ENCODE data around the gene SPRYD3.

The SPRYD3 gene

DNA sequence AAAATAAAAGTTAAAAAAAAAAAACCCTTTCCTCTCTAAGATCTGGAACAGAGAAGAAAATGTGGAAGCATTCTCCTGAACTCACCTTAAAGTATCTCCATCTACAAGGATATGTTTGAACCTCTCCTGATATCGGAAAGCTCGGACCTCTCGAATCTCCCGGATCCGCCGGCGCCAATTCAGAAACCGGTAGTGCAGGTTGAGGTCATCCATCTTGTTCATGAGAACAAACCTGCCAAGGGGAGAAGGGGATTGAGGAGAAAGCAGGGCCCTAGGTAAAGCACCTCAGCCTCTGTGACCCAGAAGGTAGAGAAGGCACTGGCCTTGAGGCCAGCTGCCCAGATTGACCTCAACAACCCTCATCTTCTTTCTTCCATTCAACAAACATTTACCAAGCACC is 2.2 kb downstream of the SPRYD3 start:
- peak; percentile 82 for DNase-seq

DNA sequence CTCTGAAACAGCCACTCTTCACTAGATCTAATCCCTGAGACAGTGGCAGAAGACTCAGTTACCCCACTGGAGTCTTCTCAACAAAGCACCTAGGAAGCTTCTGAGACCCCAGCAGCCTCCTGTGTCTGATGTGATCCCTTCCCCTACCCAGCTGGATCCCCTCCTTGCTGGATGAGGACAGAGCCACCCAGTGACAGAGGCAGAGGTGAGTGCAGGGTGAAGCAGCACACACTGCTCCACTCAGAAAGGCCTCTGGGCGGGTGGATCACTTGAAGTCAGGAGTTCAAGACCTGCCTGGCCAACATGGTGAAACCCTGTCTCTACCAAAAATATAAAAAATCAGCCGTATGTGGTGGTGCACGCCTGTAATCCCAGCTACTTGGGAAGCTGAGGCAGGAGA is 2.7 kb downstream of the SPRYD3 start:
- DNase-seq, result no peak

DNA sequence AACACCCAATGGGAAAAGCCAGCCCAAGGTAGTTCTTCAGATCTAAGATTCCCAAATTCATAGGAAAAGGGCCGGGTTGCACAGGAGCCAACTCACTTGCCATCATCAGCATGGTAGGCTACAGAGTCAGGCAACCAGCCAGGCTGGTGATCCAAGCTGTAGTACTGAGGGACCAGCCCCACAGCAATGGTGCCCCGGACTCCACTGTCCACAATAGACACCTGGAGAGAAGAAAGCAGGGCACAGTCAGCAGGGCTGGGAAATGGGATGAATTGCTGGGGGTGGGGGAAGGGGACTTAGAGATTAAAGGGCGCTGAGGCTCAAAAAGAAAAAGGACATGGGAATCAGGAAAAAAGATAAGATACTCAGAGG is 4.2 kb downstream of the SPRYD3 start:
- no peak for DNase-seq

DNA sequence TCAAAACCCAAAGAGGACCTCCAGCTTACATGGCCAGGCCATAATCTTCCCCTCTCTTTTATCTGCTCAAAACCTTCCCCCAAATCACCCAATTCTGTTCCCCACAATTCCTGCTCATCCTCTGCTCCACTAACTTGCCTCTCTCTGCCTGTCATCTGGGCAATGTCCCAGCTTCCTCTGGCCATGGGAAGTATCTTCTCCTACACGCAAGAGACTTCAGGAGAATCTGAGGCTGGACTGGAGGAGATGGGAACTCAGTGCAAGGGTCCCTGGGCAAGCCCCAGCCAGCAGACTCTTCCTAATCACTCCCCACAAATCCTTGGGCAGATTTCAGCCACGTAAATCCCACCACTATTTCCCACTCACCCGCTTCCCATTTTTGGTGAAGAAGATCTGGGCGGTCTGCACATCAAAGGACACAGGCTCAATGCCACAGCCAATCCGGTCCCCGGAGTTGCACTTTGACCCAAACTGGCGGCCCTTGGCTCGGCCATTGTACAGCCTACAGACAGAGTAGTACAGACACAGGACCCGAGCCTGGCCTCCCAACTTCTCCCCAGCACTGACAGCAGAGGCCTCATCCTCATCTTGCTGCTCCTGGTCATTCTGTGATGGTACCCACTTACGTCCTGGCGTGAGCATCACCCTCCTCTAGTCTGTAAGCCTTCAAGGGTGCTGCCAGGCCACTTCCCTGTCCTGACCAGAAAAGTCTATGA is 4.7 kb downstream of the SPRYD3 start:
- DNase-seq, result no peak

DNA sequence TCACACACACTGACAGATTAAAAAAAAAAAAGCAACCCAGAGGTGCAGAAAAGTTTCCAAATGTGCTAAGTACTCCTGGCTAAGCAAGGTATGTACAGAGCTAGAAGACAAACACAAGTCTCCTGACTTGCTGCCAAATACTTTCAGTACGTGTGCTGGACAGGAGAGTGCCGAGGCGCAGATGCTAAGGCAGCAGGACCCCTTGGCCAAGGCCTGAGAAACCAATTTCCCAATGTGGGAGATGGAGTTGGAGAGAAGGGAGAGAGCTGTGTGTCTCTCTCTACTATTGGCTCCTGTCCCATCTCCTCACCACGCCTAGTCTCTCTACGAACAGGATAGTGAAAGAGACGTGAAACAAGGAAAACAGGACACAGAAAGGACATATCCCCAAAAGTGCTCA is 5.3 kb downstream of the SPRYD3 start:
- DNase-seq, result no peak

DNA sequence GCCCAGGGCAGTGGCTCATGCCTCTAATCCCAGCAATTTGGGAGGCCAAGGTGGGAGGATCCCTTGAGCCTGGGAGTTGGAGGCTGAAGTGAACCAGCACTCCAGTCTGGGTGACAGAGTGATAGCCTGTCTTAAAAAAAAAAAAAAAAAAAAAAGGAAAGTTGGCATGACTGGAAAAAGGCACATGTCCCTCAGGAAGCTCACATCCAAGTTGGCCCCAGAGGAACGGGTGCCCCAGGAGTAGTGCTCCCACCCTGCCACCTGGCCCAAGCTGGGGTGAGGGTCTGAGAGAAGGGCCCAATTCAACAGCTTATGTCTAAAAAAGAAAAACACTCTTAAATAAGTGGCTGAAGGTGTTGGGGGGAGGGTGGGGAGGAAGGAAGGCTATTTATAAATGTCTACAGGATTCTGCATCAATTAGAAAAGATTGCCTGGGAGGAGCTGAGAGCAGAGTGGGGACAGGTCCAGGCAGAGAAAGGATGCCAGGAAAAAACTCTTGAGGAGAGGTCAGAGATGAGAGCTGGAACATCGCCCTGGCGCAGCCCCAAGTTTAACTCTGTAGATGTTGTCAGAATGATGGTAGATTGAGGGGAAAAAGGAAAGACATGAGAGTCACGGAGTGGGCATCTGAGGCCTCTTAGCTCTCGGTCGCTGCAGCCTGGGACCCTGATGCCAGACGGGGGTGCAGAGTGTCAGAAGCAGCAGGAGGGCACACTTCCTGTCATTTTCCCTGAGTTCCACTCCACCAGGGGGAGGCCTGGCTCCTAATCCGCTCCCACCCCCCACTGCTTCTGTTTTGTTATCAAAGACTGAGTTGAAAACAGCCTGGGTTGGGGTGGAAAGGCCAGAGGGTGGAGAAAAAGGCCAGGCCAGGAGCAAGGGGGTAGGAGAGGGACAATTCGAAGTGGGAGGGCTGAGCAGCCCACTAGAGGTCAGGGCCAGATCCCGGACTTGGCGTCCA is 7.3 kb downstream of the SPRYD3 start:
- no peak for DNase-seq

DNA sequence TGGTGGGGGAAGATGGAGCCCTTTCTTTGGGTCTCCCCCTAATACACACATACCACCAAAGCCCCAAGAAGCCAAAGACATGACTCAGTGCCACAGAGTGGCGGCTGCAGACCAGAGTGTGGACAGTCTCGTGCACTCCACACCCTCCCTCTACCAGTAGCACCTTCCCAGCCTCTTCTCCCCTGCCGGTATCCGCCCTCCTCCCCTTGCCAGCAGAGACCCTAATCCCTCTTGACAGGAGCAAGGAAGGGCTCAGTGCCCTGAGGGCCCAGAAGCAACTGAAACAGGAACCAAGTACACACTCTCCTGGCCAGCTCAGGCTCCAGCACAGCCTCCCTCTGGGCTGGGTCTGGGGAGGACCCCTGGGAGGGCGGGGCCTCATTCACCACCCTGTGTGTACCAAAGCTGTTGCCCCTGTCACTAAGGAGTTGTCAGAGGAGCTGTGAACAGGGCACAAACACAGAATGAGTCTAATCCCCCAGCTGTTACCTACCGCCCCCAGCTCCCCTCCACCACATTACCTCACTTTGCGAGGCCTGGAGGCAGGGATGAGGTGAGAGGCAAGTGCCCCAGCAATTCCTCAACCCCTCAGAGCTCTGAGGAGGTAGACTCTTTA is 8.2 kb downstream of the SPRYD3 start:
- DNase-seq, result no peak

DNA sequence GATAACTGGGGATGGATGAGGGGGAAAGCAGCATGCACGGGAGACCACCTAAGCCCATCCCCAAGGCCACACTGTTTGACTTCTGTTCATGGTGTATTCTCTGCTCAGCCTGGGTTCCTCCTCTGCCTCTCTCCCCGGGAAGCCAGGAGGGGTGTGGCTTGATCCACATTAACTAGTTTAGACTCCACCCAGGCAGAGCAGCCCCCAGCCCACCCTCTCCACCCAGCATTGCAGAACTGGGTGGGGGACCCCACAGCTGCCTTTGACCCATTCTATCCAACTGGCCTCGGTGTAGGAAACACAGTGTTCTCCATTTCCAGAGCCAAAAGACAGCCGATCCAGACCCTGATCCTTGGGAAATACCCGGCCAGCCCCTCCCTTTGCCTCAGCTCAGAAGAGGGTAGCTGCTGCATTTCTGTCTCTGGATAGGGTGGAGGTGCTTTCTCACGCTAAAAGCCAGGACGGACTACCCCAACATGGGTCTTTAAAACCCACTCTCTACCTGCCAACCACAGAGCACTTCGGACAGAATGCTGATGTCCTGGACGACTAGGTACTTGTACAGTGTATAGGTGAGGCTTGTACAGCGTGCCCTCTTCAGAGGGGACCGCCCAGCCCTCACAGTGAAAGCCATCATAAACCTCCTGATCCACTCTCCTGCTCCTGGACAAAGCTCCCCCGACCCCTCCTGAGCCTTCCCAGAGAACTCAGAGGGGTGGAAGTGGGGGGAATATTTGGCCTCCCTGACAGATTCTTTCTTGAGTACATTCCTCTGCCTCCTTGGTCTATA is 9.4 kb downstream of the SPRYD3 start:
- no peak for DNase-seq

DNA sequence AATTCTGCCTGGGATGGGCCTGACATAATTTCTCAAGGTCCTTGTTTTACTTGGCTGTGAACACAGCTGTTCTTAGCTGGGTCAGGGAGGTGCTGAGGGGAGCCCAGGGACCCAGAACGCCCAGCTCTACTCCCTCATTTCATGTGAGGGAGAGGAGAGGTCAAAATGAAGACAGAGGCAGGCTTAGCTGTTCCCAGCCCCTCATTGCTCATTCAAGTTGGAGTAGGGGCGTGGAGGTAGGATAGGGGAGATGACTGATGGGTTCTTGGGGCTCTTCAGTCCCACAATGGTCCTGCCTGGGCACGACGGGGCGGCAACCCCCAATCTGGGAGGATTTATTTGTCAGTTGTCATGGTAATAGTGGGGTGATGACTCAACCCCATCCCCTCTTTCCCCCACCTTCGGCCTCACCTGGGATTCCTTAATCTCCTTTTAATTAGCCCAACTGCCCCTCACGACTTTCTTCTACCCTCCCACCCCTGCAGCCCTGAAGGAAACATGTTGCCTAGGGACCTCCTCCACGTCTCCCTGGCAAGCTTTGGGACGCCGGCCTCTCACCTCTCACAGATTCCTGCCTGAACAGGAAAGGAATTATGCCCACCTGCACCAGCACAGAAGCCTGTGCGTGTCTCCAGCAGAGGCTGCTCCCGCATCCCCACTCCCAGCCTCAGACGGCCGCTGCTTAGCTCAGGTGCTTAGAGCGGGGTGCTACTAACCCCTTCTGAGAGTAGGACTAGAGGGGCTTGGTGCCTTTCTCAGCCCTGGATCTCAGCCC is 10.2 kb downstream of the SPRYD3 start:
- DNase-seq, result no peak

DNA sequence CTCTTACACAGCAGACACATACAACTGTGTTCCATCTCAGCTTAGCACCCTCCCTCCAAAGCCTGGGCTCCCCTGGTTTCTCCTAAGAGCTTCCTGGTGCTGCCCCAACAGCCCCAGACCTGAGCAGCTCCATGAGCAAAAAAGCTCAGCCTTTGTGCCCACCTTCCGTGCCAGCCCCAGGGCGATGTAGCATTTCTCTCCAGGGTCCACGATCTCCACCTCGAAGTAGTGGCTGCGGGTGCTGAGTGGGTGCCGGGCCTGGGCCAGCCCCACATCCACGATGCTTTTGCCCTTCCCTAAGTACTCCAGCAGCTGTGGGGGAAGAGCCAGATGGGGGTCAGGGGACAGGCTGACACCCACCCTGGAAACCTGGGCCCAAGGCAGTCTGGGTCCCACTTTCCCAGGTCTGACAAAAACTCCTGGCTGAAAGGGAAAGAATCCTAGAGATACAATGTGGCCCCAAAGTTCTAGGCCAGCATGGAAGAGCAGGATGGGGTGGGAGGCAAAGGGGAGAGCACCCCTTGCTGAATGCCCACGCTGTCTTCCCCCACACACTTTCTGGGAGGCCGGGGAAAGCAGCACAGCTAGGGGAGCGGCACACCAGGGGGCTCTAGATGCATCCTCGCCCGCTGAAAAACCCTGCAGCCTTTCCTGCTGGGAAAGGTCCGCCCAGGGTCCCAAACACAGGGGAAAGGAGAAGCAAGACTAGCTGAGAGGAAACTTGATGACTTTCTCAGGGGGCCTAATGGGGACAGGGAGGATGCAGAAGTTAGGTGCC is 11.0 kb downstream of the SPRYD3 start:
- DNase-seq, result no peak

DNA sequence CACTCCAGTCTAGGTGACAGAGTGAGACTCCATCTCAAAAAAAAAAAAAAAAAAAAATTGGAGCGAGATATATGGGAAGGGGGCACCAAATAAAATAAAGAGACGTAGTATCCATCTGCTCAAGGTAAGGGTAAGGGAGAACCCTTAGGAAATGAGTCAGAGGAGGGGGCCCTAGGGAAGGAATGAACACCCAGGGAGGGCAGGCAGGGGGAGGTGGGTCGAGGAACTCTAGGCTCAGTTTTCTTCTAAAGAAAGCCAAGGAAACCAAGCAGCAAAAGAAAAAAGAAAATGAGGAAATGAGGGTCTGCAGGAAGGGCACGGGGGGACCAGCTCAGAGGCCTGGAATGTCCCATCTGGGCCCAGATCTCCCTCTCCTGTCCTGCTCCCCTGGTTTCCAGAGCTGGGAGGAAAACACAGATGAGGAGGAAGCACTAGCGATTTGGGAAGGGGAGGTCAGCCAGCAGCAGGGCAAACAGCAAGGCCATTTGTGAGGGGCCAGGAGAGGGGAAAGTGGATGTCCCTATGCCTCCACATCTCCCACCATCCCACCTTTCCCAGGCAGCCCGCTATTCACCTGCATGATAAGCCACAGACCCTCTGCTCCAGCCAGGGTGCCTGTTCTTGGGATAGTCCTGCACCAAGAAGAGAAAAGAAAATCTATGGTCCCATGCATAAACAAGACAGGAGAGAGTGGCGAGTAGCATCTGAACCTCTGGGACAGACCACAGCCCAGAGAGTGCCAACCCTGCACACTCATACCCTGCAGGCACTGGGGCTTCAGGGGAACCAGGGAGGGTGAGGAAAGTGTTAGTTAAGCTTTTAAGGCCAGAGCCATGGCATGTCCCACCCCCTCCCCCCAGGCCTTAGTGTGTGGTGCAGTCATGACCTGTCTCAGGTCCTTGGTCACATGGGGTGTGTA is 11.9 kb downstream of the SPRYD3 start:
- DNase-seq, result no peak

DNA sequence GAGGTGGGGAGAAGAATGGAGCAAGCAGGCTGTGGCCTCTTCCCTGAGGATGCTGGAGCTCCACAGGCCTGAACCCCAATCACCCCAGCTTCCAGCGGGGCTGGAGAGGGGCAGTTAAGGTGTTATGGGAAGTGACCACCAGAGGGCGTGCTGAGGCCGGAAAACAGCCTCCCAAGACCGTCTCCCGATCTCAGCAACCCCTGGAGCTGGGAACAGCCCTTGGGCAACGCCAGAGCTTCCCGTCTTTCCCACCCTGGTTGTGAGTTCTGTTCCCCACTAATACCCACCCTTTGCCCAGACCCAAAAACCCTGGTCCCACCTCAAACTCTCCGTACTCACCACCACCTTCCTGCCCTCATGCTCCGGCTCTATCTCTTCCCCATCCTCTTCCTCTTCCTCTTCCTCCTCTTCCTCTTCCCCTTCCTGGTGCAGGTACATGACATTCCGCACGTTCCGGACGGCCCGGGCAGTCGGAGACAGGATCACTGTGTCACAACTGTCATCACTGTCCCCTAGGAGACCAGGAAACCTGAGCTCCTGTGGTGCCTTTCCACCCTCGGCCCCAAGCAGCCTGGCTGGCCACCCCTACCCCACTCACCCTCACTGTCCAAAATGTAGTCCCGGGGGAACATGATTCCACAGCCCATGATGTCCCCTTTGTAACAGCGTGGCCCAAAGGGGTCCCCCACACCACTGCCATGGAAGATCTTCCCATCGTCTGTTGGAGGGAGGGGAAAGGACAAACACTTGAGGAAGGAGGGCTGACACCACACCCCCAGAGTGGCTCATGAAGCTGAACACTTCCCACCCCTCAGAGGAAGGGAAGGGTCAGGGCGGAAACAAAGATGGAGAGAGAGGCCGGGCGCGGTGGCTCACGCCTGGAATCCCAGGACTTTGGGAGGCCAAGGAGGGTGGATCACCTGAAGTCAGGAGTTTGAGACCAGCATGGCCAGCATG is 12.9 kb downstream of the SPRYD3 start:
- DNase-seq, result peak; percentile 57

DNA sequence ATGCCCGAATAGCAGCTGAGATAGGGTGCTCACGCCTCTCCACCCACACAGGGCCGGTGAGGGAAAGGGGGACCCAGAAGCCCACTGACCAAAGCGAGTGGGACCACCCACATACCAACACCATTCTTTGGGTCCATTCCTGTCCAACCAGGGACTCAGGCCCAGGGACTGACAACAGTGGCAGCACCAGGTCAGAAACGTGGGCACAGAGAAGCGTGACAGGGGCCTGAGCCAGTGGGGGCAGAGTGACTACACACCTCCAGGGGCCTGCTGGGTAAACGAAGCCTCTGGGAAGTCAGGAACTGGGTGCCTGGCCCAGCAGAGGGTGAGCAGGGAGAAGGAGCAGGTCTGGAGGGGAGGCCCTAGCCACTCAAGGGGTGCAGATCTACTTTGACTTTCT is 13.7 kb downstream of the SPRYD3 start:
- no peak for DNase-seq

DNA sequence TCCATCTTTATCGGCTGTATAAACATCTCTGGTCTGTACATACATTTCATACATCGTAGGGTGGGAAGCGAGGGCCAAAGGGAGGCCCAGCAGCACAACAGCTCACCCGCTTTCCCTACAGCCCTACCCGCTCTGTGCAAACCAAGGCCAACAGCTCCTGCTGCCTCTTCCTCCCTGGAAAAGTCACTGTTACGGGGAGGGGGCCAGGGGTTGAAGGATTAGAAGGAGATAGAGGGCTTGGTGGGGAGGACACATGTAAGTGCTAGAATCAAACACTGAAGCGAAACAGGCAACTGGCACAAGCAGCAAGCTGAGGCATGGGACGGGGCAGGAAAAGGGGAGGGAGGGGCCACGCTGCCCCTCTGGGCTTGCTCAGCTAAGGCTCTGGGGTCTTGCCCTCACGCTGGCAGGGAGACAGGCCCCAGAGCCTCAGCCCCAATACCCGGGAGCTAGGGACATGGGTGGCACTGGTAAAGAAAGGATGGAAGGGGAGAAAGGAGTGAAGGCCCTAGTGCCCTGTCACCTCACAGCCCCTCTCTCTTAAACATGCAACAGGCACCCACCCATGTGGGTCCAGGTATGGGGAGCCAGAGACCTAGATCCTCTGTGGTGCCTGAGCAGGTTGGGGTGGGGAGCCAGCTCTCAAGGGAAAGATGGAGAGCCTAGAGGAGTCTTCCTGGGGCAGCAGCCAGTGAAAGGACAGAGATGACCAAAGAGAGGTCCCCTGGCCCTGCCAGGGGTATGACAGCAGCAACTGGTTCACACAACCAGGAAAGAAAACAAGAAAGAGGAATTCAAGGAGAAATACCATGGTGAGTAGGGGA is 14.4 kb downstream of the SPRYD3 start:
- DNase-seq, result no peak

DNA sequence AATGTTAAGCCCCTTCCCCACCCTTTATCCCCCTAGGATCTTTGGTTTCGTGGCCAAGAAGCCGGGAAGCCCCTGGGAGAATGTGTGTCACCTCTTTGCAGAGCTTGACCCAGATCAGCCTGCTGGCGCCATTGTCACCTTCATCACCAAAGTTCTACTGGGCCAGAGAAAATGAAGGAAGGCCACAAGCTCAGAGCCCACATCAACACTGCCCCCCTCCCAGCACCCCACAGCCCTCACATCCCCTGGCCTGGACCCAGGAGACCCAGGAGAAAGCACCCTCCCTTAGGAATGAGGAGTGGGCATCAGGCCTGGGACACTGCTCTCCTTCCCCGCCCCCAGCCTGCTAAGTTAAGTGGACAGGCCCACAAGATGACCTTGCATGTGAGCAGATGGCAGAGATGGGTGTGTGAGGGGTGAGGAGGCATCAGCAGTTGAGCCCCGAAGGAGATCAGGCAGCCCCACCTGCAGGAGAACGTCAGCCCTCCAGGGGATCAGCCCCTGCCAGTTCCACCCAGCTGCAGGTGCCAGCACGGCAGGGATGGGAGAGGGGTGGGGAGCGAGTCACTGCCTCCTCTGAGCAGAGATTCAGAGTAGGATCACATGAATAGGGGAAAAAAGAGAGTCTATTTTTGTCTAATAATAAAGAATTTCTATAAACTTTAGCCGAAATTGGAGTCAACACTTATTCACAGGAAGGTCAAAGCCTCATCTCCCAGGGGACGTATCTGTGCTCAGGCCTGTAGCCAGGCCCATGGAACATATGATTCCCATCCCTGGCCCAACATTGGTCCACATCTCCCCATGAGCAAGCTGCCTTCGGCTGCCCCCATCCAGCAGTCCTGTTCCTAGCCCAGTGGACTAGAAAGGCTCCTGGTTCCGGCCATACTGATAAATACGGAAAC is 15.2 kb downstream of the SPRYD3 start:
- DNase-seq, result no peak

DNA sequence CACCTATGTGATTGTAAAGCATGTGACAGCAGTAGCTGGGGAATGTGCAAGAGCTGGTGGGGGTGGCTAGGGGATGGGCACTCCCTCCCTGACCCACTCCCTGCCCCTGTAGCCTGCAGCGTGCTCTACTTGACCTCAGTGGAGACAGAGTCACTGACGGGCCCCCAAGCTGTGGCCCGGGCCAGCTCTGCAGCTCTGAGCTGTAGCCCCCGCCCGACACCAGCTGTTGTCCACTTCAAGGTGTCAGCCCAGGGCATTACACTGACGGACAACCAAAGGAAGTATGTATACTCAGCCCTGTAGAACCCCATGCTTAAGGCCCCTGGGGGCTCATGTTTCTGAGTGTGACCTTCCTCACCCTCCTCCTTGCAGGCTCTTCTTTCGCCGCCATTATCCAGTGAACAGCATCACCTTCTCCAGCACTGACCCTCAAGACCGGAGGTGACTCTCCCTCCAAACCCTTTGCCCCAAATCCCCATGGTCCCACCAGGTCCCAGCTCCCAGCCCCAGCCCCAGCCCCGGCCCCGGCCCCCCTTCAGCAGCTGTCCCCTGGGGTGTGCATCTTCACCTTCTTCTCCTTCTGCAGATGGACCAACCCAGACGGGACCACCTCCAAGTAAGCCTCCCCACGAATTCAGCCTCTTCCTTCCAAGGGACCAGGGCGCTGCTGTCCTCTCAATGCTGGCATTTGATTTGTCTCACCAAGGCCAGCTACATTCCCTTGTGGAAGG is 16.0 kb downstream of the SPRYD3 start:
- no peak for DNase-seq
